Activated CD8-positive, alpha-beta memory T cell treated with anti-CD3 and anti-CD28 coated beads, Interleukin-2, amount 50 U/mL, for 1 hour (primary cell): ENCODE data around the gene NFATC2.

Source experiments
- DNase-seq: peaks from one replicate; pipeline ENCODE4 v3.0.0-alpha.2; 2020; ENCODE audit errors: extremely low read depth

The NFATC2 gene

GRCh38 chr20:51389543-51390264 is 152.8 kb downstream of the NFATC2 start:
- DNase-seq: no peak

DNA sequence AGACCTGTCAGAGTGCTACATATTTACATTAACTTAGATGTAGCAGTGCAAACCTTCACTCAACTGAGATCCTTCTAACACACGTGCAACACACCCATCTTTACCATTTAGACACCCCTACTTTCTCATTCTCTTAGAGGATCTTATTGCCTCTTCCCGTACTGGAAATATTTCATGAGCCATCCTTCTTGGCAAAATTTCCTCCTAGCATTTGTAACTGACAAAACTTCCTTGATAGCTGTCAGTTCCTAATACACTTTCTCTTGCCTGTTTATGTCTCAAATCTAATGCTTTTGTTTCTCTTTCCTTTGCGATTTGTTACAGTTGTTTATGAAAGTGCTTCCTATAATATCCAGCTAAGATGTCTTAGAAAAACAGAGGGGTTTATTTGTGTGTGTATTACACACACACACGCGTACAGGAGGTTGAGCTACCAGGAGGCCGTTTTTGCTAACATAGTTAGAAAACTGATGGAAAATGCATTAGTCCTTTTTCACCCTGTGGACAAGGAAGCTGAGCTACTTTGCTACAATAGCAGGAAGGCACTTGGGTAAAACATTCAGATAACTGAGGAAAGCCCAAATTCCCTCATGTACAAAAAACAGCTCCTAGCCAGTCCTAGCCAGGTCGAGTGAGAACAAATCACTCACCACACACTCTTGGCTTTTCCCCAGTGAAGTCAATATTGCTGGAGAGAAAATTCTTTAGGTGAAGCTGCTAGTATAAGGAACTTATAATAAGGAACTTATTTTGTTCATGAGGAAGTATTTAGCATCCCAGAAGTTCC is 153.6 kb downstream of the NFATC2 start:
- no peak for DNase-seq

DNA sequence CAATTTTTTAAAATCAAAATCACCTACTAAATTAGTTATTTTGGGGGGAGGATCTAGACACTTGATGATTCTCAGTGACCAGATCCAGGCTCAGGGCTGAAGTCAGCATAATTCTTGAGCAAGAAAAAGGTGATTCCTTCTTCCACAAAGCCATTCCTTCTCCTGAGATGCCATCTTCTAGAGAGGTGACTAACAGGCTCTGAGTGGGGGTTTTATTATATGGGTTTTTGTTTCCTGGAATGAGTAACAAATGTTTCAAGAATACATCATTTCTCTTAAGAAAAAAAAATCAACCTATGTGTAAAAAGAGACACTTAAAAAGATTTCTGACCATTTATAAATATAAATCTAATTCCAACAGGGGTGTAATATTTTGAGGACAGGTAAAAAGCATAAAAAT is 154.3 kb downstream of the NFATC2 start:
- no peak for DNase-seq

GRCh38 chr20:51387125-51387875 is 155.2 kb downstream of the NFATC2 start:
- DNase-seq: no peak

GRCh38 chr20:51386586-51386985 is 155.9 kb downstream of the NFATC2 start:
- DNase-seq: no peak

GRCh38 chr20:51385646-51386530 is 156.6 kb downstream of the NFATC2 start:
- no peak for DNase-seq

GRCh38 chr20:51384875-51385274 is 157.6 kb downstream of the NFATC2 start:
- DNase-seq: no peak

DNA sequence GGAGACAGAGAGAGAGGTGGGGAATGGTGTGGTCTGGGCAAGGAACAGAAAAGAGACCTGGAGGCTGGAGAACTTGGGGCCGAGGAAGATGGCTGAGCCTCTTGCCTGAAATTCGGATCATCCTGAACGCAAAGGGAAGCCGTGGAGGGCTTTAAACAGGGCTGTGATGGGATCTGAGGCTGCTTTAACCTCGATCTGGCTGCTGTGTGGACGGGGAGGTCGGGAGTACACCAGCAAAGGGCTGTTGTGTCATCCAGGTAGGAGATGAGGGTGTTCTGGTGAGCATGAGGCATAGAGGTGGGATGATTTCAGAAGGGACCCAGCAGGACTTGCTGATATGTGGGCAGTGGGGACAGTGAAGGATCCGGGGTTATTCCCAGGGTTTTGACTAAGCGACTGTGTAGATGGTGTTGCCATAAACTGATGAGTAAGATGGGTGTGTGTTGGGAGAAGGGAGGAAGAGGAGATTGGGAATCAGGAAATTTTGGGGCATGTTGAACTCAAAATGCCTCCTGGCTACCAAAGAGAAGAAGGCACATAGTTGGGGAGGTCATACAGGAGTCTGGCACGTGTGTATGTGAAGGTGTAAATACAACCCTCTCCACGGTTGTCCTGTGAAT is 158.5 kb downstream of the NFATC2 start:
- no peak for DNase-seq

- no peak for DNase-seq
Observed at GRCh38 chr20:51382986-51383821, 159.3 kb downstream of the NFATC2 start.

GRCh38 chr20:51382111-51382985 is 160.2 kb downstream of the NFATC2 start:
- DNase-seq: no peak

GRCh38 chr20:51381557-51381956 is 161.0 kb downstream of the NFATC2 start:
- no peak for DNase-seq

DNA sequence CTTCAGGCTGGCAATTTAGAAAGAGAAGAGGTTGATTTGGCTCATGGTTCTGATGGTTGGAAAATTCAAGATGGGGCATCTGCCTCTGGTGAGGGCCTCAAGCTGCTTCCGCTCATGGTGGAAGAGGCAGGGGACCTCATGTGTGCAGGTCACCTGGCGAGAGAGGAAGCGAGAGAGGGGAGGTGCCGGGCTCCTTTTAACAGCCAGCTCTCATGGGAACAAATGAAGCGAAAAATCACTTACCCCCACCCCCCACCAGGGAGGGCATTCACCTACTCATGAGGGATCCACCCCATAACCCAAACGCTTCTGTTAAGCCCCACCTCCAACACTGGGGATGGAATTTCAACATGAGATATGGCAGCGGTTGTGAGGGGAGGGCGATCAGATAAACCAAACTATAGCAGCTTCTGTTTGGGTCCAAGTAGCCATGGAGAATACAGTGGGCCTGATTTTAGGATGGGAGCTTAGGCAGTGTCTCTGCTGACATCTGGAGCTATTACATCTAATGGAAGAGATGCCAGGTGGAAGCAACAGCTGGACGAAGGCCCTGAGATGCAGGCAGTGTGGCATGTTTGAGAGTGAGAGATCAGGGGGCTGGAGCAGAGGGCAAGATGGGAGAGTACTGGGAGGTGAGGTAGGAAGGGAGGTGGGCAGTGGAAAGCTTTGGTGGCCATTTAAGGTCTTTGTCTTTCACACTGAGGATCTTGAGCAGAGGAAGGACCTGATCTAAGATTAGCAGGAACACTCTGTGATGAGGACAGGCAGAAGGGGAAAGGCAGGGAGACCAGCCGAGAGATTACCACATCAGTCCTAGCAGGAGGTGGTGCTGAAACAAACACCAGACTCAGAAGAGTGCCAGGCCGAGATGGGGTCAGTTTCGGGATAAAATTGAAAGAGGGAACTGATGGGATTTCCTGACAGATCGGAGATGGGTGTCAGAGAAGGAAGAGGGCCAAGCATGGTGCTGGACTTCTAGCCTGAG is 161.8 kb downstream of the NFATC2 start:
- DNase-seq: no peak

- DNase-seq: no peak
Observed at GRCh38 chr20:51379601-51380341, 162.7 kb downstream of the NFATC2 start.

- DNase-seq: no peak
Observed at GRCh38 chr20:51378171-51378928, 164.2 kb downstream of the NFATC2 start.

DNA sequence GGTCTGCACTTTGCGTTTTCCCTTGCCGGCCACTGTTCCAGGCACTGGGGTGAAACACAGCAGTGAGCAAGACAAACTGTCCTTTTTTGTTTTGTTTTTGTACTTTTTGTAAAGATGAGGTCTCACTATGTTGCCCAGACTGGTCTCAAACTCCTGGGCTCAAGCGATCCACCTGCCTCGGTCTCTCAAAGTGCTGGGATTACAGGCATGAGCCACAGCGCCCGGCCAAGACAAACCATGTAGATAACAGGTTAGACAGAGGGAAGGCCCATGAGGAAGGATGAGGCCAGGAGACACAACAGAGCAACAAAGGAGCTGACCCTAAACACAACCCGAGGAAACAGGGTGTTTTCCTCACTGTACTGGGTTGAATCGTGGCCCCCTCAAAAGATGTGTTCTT is 165.4 kb downstream of the NFATC2 start:
- no peak for DNase-seq

GRCh38 chr20:51376111-51376510 is 166.4 kb downstream of the NFATC2 start:
- DNase-seq: no peak
